GM21737 (cell line): ENCODE measurements around the gene ALK.

Experiments used
- ATAC-seq: cut with Tn5 transposase; IDR thresholded peaks from one replicate; pipeline ENCODE4 v1.9.1; 2021; ENCODE audit warnings: mild to moderate bottlenecking, moderate library complexity; ENCODE audit not compliant: unreplicated experiment

ALK gene

DNA sequence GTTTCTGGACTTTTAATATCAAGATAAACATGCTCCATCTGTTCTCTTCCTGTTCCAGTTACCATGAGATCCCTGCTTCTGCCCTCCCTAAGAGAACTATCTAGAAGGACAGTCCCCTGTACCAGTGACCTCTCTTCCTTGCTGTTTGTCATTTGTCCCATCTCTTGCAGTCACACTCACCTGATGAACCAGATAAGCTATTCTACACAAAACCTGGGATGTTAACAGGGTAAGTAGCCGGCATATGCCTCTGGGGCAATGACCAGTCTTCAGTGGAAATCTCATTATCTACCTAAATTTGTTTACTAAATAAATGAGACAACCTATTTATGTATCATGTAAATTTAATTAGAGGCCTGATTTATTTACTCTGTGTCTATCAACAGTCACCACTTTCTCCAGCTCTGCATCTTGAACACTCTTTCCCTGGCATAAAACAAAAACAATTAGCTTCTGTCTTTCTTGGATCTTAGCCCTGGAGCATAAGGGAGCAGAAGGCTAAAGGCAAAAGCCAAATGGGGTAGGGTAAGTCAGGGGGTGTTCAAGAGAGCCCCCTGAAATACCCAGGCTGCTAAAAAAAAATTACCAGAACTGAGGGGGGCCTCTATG lies 337.7 kb downstream of the ALK start:
- ATAC-seq, result no peak

DNA sequence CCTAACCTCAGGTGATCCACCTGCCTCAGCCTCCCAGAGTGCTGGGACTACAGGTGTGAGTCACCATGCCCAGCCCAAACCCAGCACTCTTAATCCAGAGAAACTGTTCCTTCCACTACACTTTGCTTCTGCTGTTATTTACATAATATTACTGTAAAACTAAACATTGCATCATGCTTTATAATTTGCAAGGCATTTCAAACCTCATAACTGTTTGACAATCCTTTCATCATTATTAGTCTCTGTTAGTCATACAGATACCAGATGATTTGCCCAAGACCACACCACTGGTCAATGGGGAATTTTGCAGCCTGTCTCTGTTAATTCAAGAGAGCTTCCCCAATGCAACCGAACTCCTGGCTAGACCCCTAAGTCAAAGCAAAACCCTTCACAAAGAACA lies 338.3 kb downstream of the ALK start:
- no peak for ATAC-seq

DNA sequence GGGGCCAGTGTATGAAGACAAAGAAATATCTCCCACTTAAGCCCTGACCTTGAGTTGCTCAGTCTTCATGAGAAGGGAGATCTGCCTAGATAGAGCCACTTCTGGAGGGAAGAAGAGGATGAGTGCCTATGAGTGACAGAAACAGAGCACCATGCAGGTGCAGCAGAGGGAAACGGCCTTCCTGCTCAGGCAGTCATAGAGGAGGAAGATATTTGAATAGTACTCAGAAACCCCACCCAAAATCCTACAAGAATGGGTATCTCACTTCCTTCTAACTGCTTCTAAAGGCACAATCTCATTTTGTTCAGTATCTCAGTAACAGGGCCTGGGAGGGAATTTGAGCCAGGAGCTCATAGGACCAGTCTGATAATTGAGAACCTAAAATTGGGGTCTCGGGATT lies 339.3 kb downstream of the ALK start:
- ATAC-seq, result no peak

DNA sequence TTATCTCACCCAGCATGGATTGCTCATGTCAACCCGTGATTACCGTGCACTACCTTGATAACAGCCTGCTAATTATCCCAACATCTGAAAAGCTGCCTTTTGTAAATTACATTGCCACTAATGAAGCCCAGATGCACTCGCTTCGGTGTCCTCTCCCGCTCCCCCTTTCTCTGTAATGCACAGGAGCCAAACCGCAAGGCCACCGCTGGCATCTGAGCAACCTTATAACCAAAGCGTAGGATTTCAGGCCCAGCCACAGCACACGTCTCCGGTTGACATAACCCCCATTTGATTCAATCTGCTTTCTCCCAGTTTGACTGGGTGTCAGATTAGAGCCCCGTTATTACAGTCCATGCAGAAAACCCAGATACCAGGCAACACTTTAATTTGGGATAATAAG lies 341.2 kb downstream of the ALK start:
- no peak for ATAC-seq

DNA sequence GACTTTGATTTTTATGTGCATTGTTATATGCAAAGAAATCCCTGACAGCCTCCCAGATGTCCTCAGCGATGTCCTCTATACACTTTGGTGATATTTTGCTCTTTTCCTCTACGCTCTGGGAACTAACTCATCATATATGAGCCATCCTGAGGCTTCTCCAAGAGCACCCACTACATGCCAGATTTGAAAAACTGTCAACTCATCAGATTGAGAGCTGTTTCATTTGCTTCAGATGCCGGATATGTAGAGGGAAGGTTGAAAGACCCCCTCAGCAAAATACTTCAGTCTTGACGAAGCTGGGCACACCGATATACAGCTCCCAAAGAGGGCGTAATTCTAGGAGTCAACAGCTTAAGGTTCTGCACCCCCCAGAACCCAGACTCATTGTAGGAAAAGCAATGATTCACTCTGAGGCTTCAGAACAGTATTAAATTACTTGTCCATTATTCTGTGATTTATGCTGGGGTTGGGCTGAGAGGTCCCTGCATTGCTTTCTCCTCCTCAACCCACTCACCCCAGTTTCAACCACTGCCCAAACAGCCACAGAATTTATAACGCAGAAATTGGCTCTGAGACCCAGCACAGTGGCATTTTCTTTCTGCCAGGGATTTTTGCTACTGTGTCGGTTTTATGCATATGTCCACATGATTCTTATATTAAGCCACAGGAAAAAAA lies 341.8 kb downstream of the ALK start:
- ATAC-seq, result no peak

DNA sequence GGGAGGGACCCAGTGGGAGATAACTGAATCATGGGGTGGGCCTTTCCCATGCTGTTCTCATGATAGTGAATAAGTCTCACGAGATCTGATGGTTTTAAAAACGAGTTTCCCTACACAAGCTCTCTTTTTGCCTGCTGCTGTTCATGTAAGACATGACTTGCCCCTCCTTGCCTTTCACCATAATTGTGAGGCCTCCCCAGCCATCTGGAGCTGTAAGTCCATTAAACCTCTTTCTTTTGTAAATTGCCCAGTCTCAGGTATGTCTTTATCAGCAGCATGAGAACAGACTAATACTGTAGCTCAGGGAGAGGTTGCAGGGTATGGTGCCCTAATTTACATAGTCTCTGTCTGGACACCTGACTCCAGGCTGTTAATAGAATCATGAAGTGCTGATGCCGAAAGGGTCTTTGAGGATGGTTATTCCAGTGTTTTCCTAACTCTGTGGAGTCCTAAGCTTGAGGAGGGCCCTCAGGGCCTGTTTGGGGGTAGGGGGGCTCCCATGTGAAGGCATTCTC lies 343.2 kb downstream of the ALK start:
- no peak for ATAC-seq

DNA sequence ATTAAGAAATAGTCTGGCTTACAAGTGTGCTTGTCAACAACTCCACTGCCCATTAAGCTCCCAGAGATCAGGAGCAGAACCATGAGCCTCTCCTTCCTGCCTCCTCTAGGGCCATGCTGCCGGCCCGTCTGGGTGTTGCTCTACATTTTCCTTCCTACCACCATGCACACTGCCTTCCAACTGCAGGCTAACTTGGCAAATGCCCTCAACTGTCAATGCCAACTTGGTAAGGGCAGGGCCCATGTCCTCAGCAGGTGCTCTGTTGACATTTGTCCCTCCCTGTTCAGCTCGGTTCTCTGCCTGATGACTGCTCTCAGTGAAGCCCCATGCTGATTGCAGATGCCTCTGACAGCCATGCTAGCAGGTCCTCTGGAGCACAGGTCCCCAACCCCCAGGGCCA lies 345.2 kb downstream of the ALK start:
- no peak for ATAC-seq

DNA sequence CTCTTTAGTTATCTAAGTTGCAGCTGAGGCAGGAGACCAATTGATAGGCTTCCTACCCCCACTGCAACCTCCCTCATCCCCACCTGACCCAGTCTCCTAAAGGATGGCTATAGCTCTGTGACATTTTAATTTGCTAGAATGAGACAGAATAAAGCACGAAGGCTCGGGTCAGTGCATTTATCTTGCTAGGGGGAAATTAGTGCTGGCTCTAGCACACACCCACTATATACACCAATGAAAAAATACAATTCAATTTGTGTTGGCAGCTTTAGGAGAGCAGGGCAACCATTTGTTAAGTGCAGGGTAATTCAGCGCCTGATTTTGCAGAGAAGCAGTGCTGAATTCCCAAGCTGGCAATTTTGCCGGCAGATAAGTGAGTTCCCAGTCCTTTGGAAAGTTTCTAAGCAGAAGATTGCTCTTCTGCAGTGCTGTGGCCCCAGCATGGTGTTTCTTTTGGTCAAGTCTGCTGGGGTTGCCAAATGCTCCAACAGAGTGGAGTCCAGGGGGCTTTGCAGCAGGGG lies 346.0 kb downstream of the ALK start:
- no peak for ATAC-seq

DNA sequence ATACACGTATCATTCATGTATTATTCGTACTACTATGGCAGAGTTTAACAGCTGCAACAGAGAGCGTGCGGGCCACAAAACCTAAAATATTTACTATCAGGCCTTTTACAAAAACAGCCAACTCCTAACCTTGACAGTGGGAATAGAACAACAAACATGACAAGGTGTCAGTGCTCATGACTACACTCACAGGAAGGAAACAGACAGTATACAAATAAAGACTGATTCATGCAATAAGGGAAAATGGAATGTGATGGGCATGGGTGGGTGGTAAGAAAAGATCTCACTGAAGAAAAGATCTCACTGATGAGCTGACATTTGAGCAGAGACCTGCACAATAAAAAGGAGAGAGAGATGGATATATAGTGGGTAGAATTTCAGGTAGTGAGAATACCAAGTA lies 347.8 kb downstream of the ALK start:
- ATAC-seq, result no peak

DNA sequence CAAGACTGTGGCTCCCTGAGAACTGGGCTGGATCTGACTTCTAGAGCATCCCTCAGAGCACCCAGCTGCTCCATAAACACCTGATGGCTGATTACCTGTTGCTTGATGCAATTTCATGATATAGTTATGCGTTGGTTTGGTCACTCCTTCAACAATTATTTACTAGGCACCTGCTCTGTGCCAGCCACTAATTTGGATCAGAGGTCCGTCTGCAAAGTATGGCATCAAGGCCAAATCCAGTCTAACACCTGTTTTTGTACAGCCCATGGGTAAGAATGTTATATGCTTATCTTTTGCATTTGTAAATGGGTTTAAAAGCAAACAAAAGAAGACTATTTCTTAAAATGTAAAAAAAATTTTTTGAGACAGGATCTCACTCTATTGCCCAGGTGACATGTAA lies 348.2 kb downstream of the ALK start:
- ATAC-seq, result no peak

DNA sequence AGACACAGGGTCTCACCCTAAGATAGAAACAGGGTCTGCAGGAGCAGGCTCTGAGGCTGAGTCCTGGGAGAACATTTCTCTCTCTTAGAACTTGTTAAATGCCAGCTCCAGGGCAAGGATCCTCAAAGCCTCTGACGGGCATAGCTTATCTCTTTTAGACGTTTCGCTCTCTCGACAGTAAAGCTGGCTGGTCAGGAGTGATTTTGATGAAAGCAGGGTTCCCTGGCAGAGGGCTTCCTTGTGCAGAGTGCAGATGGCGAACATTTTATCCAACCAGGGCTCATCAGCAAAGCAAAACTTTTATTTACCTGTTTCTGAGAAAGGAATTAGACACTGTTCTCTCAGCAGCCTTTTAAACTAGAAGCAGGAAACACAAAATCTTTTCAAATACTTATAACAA lies 350.8 kb downstream of the ALK start:
- no peak for ATAC-seq

DNA sequence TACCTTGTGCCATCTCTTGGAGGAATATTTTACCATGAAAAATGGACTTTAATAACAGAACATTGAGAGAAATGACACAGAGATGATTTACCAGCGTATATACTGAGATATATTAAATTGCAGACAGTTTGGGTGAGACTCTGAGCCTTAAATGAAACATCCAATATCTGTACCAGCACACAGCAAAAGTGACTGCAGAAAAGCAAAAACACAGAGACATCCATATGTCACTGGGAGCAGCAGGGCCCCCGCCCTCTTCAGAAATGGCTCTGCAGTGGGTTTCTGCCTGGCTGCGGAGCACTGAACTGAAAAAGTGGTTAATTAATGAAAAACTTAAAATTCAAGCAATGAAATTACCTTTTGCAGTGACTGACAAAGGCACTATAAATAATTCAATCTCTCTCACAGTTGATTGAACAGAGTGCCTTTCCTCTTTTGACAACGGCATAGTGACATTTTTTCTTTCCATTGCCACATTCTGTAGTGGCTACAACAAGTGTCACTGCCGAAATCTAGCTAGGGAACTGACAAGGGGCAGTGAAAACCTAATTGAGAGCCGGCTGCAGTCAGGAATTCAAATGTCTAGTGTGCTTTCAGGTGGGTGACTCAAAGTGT lies 353.4 kb downstream of the ALK start:
- no peak for ATAC-seq

DNA sequence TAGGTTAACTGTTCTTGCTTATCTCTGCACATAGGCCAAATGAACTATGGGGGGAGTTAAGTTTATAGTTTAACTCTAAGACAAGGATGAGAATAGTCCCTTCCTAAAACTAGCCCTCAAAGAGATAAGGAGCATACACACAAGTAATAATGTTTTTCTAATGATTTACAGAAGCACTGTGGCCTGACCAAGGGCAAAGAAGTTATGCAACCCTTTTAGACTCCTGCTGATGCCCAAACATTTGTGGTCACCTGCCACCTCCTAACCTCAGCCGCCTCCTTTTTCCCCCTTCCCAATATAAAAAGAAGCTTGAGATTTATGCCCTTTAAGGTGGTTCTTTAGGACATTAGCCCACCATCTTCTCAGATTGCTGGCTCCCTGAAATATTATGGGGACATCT lies 357.7 kb downstream of the ALK start:
- no peak for ATAC-seq

DNA sequence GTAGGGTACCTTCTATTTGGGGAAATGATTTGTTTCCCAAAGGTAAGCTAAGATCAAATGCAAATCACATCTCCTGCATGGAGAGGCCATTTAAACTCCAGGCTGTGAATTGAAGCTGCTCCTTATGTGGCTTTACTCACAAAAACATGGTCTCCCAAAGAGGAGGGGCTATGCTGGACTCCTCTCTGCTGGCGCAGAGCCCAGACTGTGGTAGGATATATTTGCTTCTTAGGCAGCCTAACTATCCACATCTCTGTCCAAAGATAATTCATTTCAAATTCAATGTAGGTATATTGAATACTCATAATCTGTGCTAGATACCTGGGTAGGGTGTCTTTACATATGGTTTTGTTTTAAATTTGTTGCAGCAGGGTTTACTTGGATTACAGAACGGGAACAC lies 358.5 kb downstream of the ALK start:
- no peak for ATAC-seq

DNA sequence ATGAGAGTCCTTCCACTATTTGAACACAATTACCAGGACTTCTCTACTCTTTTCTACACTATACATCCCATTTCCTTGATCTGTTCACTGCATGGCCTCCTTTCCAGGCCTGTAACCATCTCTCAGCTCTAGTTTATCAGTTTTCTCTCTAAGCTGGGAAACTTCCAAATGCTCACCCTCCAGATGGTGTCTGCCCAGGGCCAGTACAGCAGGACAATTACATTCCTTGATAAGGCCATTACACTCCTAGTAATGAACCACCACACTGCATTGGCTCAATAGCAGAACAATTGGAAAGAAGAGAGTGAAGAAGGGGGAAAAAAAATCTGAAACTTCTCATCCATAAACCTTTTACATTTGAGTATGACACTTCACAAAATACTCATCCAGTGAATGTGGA lies 359.1 kb downstream of the ALK start:
- no peak for ATAC-seq

DNA sequence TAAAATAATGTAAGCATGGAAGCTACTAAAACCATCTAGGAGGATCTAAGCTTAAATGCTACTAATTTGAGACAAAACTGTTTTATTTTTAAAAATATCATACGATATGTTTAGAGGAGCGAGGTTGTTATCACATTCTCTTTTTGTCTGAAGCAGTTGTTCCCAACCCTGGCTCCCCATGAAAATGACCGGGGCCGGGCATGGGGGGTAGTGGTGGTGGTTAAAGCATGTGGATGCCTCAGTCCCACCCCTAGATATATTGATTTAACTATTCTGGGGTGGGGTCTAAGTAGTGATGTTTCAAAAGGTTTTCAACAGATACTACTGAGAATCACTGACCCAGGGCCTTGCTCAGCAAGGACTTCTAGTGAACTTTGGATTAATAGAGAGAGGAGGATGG lies 359.8 kb downstream of the ALK start:
- ATAC-seq, result no peak

DNA sequence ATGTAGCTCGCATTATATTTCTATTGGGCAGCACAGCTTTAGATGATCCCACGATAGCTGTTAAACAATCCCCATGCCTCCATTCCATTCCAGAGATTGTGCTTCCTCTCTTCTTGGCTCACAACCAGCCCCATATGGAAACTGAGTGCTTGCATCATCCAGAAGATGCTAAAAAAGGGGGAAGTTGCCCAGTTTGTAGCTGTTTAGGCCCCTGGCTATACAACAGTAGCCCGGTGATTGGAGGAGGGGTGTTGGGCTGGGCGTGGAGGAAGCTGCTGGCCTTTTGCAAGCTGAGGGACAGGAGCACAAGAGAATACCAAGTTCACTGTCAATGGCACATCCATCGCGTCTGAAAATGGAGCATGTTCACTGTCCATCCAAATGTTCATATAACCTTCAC lies 360.2 kb downstream of the ALK start:
- ATAC-seq, result no peak

DNA sequence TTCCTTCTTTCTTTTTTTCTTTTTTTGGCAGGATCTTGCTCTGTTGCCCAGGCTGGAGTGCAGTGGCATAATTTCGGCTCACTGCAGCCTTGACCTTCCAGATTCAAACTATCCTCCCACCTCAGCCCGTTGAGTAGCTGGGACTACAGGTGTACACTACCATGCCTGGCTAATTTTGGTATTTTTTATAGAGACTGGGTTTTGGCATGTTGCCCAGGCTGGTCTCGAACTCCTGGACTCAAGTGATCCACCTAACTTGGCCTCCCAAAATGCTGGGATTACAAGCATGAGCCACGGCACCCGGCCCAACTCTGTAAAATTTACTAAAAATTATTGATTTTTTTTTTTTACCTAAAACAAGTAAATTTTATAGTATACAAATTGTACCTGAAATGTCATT lies 360.8 kb downstream of the ALK start:
- no peak for ATAC-seq

DNA sequence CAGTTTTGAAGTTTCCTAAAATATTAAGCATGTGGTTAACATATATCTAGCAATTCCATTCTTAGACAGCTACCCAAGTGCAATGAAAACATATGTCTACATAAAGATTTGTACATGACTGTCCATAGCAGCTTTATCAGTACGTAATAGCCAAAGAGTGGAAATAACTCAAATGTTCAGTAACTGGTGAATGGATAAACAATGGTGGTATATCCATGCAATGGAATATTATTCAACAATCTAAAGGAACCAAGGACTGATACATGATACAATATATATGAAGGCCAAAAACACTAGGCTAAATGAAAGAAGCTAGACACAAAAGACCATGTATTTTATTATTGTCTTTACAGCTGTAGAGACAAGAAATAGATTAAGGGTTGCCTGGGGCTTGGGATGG lies 361.4 kb downstream of the ALK start:
- no peak for ATAC-seq

DNA sequence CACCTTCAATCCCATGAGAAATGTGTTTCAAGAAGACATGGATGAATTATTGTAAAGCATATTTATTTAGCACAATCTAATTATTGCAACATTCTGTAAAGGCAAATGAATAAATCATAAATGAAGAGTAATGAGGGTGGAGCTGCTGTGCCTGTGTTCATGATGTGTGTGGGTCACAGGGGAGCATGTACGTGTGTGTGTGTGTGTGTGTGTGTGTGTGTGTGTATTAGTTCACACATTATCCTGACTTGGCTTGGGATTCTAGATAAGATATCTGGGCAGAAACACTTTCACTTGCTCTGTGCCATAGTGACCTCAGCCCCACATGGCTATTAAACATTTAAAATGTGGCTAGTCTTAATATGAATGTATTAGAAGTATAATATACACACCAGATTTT lies 361.8 kb downstream of the ALK start:
- no peak for ATAC-seq

DNA sequence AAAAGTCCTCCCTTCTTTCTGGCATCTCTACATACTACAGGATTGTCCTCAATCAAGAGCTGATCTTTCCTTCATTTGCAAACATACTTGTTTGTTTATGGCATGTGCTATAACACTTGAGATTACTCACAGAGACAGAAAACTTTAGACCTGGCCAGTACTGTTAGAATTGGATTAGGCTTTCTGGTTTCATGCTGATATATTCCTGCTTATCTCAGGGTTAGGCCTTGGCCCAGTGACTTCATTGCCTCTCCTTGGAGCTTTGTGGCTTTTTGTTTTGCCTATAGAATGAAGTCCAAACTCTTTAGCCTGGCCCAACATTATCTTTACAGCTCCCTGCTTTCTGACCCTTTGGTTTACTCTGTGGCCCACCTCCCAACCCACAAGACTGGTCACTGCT lies 363.3 kb downstream of the ALK start:
- no peak for ATAC-seq

DNA sequence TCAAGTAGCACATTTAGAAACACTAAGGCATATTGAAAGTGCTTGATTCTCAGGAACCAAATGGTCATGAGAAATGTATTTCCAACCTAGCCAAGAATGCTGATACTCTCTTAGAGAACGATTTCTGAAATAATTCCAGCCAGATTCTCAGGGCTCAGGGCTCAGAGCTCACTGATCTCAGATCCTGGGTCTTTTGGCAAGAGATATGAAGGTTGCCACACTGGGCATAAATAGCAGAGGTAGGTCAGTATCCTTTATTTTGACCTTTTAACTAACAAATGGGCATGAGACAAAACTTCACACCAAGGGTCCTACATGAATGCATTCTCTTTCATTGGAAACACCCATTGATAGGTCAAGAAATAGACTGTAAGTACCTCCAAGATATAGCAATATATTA lies 364.1 kb downstream of the ALK start:
- no peak for ATAC-seq

DNA sequence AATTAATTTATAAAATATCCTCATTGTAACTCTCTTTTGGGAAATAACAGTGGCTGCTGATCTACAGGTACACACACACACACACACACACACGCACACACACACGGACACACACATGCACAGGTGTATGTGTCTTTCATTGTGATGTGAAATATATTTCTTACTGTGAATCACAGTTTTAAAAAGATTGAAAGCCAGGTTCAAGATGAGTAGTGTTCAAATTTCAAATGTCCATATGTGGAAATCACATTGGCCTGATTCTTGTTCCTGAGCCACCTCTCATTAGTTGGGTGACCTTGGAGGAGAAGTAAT lies 372.4 kb downstream of the ALK start:
- ATAC-seq, result no peak
